Activated CD4-positive, alpha-beta T cell treated with anti-CD3 and anti-CD28 coated beads for 48 hours (primary cell): Measurements from ENCODE around the gene CAVIN1.
"Not testable (repeated sequence)": the region's sequence is repeated elsewhere in the genome, so short reads cannot be mapped to it uniquely, and the experiment has no call there.

Experiments
- DNase-seq: peaks from one replicate; pipeline ENCODE4 v3.0.0-alpha.2; 2020

CAVIN1 gene

DNA sequence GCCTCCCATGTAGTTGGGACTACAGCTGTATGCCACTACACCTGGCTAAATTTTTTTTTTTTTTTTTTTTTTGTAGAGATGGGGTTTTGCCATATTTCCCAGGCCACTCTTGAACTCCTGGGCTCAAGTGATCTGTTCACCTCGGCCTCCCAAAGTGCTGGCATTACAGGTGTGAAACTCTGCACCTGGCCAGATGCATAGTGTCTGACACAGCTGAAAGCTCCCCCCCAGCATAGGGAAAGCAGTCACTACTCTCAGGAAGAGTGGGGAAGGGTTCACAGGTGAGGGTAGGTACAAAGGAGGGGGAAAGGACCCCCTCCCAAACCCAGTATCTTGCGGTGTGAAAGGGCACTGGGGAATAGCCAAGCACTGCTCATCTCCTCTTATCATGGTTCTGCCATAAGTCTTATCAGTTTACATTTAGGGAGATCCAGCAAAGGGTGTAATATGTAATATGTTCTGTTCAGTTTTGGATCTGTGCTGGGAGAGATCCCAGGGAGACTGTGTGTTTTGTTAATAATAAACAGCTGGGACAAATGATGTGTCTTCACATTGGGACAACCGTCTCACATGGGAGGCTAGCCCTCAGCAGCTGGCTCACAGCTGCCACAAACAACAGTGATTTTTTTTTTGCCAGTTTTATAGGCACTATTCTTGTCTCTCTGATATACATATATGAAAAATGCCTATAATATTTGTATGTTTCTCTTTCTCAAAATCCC is 6.8 kb upstream of the CAVIN1 start:
- no peak for DNase-seq

DNA sequence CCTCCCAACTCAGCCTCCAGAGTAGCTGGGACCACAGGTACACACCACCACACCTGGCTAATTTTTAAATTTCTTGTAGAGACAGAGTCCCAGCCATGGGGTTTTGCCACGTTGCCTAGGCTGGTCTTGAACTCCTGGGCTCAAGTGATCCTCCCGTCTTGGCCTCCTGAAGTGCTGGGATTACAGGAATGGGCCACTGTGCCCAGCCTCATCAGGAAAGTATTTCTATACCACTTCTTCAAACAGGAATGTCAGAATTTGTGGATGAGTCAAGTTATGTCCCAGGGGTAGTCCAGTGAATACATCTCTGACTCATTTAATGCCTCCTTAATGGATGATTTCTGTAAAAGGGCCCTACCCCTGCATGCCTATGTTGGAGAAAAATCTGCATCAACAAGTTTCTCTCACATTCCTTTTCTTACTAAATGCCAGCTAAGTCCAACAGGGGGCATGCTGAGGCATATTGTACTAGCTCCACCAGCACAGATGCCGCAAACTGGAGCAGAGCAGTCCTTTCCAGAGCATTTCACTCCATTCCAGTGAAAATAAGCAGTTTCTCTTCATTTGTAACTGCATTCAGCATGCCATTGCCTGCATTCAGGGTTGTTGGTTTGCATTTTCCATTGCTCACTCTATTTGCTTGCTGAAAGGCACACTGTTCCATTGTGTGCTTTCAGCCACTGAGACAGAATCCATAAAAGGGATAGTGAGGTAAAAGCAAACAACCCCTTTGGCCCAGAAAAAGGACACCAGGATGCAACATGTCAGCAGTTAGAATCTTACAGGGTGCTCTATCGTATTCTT is 5.3 kb upstream of the CAVIN1 start:
- DNase-seq, result peak; percentile 48

DNA sequence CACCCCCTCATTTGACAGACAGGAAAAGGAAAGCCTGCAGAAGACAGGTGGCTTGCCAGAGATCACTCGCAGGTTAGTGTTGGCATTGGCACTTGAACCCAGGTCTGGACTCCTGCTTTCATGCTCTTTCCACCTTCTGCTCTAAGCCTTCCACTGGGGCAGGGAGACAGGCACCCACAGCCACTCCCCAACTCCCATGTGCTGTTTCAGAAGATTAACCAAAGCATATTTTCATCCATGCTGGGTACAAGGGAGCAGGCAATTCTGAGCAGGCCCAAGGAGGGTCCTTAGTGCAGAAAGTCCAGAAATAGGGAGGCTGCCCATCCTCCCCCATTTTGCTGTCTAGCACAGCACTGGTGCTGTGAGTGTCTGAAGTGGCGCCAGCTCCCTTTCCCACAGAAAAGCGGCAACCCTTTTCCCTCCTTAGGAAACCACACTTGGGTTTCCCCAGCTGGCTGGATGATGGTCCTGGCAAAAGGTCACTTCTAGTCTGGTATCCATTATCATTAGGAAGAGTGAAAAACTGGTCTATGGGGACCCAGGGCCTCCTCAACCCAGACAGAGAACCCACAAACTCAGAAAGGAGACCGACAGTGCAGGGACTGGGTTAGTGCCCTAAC is 2.0 kb upstream of the CAVIN1 start:
- DNase-seq, result no peak

DNA sequence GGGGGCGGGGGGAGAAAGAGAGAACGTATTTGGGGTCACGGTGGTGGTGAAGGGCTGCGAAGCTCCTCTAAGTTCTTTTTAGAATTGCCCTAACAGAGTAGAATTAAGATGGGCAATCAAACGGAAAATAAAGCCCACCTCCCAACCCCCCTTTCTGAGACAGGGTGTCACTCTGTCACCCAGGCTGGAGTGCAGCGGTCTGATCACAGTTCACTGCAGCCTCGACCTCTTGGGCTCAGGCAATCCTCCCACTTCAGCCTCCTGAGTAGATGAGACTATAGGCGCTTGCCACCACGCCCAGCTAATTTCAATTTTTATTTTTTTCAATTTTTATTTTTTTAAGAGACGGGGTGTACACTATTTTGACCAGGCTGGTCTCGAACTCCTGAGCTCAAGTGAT is 710 bp upstream of the CAVIN1 start:
- no peak for DNase-seq

DNA sequence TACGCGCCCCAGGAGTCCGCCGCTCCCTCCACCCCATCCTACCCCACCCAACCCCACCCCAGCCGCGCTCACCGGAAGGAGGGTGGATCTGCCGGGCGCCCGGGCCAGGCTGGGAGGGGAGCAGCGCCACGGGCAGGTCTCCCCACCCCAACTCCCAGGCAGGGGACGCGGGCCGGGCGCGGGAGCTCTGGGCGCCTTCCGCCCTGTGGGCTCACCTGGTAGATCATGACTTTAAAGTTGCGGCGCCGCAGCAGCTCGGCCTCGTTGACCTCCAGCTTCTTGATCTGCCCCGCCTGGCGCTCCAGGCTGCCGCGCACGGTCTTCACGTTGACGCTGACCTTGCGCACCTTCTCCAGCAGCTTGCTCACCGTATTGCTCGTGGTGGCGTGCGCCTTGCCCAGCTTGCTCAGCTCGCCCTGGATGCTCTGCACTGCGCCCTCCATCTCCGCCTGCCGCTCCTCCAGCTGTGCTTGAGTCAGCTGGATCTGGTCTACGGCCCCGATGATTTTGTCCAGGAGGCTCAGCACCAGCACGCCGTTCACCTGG is 571 bp downstream of the CAVIN1 start:
- peak; percentile 67 for DNase-seq

DNA sequence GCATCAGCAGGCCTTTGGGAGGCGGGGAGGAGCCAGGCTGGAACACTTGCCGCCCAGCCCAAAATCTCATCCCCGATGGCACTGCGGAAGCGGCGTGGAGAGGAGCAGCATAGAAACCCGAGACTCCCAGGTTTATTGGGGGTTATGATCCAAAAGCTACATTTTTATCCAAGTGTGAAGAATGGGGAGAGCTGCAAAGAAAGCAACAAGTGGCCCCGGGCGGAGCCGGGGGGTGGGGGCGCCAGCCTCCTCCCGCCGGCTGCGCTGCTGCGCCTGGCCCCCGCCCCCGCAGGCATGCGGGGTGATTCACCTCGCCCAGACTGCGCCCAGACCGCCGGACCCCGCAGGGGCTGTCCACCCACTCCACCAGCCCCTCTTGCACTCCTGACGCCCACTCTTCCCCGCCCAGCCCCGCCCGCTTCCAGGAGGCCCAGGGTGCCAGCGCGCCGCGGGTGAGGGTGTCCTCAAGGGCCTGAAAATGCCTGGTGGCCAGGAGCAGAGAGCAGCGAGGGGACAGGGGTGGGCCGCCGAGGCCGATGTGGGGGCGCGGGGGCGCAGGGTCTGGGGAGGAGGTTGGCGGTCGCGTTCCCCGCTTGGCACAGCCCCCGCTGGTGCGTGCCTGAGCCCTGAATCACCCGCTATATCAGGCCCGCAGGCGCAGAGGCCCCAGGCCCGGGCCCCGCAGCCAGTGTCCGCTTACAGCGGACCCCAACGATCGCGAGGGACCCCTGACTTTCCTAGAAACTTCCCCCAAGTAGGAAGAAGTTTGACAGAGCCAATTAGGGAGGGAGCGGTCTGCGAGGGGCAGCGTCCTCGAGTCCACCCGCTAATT is 1.3 kb downstream of the CAVIN1 start:
- no peak for DNase-seq

DNA sequence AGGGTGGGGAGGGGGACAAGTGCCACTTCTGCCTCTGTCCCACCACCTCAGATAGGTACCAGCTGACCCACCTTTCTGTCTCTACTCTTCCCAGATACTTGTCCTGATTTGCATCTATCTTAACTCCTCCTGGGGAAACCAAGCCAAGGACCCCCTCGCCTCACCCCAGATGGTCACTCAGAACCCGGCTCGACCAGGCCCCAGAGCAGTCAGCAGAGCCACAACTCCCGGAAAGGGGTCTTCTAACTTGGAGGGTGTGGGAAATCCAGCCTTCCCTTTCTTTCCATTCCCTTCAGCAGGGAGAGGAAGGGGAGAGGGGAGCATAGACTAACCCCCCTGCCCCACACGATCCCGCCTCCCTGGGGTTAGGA is 1.9 kb downstream of the CAVIN1 start:
- no peak for DNase-seq

DNA sequence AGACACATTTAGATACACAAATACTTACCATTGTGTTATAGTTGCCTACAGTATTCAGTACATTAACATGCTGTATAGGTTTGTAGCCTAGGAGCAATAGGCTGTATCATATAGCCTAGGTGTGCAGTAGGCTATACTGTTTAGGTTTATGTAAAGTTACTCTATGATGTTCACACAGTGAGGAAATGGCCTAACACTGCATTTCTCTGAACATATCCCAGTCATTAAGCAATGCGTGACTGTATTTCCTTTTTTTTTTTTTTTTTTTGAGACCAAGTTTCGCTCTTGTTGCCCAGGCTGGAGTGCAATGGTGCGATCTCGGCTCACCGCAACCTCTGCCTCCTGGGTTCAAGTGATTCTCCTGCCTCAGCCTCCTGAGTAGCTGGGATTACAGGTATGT is 5.1 kb downstream of the CAVIN1 start:
- DNase-seq, result not testable (repeated sequence)

DNA sequence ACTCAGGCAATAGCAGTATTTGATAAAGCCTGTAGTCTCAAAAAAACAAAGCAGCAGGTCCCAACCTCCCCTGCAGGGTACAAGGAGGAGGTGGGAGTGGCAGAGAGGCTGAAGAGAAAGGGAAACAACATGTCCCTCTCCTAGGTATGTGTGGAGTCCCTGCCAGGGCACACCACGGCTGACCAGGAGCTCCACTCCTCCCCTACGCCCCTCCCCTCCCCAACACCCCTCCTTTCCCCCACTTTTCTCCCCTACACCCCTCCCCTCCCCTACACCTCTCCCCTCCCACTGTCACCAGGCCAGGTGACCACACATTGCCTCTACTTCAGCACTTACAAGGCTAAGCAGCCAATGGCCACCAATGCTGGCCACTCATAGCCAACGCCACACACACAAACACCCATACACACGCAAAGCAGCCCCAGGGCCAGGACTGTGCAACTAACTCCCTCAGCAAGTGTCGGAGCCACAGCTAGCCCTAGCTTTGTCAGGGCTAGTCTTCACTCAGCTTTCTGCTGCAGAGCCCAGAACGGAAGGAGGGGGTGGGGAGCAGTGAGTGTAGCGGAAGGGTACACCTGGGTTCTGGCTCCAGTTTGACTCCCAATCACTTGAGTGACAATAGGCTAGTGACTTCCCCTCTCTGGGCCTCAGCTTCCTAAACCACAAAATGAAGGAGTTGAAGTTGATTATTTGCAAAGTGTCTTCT is 8.2 kb downstream of the CAVIN1 start:
- DNase-seq, result peak; percentile 79

DNA sequence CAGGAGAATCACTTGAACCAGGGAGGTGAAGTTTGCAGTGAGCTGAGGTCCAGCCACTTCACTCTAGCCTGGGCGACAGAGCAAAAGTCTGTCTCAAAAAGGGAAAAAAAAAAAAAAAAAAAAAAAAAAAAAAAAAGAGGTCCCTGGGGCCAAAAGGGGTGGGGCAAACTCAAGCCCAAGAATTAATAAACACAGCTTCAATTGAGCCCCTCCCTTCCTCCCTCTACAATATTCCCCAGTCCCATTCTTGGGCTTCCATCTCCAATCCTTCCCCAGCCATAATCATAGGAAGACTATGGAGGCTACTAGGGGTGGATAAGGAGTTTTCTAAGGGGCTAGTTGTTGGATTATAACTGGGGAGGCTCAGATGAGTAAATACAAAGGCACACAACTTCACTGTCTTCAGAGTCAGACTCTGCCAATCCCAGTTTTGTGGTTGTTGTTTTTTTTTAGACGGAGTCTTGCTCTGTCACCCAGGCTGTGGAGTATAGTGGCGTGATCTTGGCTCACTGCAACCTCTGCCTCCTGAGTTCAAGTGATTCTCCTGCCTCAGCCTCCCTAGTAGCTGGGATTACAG is 9.5 kb downstream of the CAVIN1 start:
- DNase-seq, result no peak

DNA sequence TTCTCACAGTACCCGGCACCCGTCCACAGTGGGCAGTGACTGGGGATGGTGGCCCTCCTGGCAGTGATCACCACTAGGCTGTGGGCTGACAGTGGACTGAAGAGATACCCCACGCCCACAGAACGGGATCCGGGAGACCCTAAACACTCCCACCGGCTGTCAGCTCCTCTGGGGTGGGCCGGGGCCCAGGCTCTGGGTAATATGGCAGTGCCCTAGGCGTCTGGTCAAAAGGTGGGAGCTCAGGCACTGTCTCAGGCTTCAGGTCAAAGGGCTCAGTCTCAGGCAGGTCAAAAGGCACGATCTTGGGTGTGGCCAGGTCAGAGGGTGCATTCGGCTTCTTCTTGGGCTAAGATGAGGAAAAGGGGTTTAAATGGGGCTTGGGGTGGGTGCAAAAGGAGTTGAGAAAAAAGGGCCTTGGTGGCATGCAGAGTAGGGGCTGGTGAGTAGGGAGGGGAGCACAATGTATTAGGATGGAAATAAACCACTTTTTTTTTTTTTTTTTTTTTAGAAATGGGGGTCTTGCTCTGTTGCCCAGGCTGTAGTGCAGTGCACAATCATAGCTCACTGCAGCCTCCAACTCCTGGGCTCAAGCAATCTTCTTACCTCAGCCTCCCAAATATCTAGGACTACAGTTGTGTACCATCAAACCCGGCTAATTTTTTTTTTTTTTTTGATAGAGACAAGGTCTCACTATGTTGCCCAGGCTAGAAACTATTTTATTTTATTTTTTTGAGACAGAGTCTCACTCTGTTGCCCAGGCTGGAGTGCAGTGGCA is 11.0 kb downstream of the CAVIN1 start:
- DNase-seq, result no peak

DNA sequence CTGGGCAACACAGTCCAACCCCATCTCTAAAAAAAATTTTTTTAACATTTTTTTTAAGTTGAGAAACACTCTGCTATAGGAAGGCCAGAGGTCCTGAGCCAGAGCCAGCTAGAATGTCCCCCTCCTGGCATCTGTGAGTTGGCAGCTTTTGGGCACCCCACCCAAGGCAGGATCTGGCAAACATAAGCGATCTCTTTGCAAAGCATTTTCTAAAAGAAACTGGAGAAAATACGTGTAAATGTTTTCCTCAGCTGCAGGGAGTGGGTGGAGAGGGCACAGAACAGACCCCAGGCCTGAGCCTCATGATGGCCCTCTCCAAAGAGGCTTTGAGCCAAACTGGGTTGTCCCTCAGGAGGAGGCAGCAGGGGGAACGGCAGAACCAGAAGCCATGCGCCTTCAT is 11.7 kb downstream of the CAVIN1 start:
- DNase-seq, result no peak

DNA sequence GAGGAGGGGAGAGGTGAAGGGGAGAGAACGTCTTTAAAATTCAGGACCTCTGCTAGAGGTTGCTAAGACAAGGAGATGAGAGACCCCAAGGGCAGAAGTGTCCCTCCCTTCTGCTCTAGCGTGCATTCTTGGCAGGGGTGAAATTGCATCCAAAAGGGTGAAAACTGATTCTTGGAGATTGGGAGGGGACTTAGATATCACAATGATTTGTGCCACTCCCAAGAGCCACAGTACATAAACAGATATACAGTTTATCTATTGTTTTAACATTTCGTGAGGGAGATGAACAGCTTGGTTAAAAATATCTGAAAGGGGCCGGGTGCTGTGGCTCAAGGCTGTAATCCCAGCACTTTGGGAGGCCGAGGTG is 12.8 kb downstream of the CAVIN1 start:
- DNase-seq, result no peak

DNA sequence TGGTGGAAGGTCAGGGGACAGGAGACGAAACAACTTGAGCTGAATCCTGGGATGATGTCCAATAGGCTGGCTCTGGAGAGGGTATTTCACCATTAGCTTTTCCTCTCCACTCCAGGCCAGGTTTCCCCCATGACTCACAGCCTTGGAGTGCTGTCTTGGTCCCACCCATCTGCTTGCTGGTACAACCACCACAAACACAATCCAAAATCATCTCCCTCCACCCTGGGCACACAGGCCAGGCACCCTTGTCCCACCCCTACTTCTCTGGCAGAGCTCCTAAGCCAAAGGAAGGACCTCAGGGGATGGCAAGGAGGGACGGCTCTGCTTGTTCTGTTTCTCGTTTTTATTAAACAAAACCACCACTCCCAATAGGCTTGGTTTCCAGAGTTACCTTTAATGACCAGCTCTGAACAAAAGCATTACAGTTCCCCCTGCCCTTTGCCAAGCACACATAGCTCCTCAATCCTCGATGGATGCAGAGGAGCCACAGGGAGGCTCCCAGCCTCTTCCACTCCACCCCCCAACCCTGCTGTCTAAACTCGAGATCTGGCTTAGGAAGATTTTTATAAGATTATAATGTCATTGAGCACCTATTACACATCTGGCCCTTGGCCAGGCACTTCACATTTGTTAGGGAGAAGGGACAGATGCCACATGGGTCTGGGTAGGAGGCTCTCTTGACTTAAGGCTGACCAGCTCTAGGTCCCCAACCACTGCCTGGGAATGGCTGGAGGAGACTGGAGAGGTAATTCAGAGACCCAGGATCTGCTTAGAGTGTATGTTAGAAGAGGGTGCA is 13.3 kb downstream of the CAVIN1 start:
- no peak for DNase-seq

DNA sequence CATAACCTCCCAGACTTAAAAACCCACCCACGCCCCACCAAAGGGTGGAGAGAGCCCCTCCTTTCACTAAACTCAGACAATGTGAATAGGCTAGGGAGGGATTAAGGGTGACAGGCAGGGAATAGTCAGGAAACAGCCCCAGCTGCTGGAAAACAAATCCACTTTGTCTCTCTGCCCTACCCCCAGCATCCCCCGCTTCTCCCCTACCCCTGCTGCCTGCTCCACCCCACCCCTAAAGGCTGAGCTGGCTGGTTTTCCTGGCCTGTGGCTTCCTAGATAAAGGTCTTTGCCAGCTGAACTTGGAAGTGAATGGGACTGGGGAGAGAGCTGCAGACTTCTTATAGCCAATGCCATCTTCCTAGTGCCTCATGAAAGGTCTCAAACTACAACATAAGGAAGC is 15.0 kb downstream of the CAVIN1 start:
- no peak for DNase-seq

DNA sequence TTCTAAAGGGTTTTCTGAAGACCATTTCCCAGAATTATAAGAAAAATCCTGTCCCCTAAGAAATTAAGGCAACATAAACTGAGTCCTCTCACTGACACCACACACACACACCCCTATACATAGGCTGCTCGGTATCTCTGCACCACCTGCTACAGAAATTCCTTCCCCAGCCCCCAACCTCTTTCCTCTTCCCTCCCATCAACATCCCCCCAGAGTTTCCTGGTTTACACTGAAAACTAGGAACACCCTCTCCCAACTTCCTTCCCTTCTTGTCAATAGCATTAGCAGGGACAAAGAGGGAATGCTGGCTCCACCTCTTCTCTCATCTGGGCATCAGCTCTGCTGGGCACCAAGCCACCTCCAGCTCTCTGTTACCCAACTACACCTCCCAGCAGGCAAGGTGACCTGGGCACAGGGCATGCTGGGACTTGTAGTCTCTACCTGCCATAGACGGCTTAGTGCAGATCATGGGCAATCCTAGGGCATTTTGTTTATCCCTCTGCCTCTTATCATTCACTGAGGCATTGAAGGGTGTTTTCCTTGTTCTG is 15.7 kb downstream of the CAVIN1 start:
- DNase-seq, result peak; percentile 72

DNA sequence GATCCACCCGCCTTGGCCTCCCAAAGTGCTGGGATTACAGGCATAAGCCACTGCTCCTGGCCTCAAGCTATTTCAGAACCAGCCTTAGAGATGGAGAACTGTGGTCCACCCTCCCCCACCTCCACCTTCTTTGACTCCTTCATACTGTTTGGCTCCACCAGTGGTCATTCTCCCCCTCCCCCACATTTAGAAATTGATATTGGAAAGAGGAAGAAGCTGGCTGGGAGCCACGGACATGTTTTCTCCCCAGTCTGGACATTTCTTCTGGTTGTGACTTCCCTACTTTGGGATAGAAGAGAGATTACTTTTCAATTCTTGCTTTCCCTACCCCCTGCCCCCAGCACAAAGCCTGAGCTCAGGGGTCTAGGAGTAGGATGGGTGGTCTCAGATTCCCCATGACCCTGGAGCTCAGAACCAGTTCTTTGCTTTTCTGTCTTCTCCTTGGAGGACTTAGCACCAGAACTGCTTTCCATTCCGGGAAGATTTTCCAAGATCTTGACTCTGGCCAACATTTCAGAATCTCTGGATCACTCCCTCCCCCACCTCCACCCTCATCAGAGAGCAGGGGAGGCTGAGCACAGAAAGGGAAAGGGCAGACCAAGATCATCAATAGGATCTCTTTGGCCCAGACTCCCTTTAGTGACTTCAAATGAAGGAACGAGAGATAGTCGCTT is 16.3 kb downstream of the CAVIN1 start:
- DNase-seq, result no peak

DNA sequence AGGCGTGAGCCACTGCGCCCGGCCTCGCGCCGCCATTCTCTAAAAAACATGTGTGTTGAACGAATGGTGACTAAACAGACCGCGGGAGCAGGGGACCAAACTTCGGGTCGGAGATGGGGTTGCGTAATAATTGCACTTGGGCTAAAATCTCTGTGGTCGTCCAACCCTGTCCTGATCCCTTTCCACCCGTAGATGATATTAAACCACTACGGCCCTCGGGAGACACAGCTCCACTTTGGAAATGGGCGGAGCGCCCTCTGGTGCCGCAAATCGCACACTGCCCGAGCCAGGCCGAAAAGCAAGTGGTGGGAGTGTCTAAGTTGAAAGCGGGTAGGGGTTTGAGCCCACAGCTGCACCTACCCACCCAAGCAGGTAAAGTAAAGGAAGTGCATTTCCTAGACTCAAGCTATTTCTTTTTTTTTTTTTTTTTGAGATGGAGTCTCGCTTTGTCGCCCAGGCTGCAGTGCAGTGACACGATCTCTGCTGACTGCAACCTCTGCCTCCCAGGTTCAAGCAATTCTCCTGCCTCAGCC is 17.0 kb downstream of the CAVIN1 start:
- DNase-seq, result peak; percentile 91

DNA sequence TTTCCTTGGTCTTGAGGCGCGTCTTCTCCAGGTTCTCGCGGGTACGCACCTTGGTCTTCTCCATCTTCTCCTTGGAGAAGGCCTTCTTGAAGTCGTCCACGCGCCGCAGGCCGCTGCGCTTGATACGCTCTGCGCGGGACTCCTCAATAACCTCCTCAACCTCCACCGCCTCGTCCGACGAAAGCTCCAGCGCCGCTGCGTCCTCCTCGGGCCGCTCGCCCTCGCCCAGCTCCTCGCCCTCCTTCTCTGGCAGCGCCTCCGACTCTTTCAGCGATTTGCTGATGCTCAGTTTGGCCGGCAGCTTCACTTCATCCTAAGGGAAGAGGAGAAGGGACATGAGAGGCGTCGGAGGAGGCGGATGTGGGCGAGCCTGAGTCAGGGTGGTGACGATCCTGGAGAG is 18.0 kb downstream of the CAVIN1 start:
- no peak for DNase-seq
